Stimulated activated naive CD8-positive, alpha-beta T cell treated with anti-CD3 and anti-CD28 coated beads, Interleukin-15, Interleukin-2, amounts not matched to agents 100 U/mL and 50 U/mL, for 24 hours (primary cell): ENCODE data around the gene TAPBP.
"Not testable (repeated sequence)": the region's sequence is repeated elsewhere in the genome, so short reads cannot be mapped to it uniquely, and the experiment has no call there.

Experiments
- ATAC-seq: fragments of 150-1000 bp; cut with Tn5 transposase; one replicate; pipeline ENCODE4 v1.10.0; 2021
- DNase-seq: peaks from one replicate; pipeline ENCODE4 v3.0.0; 2021

TAPBP gene

DNA sequence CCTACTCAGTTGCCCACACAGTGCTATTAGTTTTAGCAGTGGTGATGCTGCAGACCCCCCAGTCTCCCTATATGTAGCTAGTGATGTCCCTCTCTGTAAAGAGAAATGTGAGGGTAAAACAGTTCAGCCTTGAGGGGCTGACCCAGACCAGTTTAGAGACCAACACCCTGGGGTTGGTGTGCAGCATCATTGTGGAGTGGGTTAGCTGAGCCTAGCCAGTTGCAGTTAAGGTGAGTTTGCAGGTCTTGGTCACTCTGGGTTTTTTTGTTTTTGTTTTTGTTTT is 37.4 kb downstream of the TAPBP start:
- ATAC-seq (no peak), DNase-seq (peak; percentile 37)

DNA sequence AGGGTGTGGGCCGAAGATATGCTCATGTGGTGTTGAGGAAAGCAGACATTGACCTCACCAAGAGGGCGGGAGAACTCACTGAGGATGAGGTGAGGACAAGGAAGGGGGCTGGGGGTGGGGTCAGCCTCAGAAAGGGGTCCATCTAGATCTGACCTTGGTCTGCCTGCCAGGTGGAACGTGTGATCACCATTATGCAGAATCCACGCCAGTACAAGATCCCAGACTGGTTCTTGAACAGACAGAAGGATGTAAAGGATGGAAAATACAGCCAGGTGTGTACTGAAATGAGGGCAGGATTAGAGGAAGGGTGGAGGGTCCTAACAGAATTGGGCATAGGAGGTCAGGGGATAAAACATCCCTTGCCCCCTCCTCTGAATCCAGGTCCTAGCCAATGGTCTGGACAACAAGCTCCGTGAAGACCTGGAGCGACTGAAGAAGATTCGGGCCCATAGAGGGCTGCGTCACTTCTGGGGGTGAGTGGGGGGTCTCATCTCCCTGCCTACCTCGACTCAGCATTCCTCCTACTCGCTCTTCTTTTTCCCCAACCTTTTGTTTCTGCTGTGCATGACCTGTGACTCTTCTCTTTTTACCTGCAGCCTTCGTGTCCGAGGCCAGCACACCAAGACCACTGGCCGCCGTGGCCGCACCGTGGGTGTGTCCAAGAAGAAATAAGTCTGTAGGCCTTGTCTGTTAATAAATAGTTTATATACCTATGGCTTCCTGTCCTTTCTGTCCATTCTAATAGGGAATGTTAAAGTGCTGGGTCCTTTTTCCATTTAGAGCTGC is 37.9 kb downstream of the TAPBP start:
- not testable (repeated sequence) for DNase-seq

DNA sequence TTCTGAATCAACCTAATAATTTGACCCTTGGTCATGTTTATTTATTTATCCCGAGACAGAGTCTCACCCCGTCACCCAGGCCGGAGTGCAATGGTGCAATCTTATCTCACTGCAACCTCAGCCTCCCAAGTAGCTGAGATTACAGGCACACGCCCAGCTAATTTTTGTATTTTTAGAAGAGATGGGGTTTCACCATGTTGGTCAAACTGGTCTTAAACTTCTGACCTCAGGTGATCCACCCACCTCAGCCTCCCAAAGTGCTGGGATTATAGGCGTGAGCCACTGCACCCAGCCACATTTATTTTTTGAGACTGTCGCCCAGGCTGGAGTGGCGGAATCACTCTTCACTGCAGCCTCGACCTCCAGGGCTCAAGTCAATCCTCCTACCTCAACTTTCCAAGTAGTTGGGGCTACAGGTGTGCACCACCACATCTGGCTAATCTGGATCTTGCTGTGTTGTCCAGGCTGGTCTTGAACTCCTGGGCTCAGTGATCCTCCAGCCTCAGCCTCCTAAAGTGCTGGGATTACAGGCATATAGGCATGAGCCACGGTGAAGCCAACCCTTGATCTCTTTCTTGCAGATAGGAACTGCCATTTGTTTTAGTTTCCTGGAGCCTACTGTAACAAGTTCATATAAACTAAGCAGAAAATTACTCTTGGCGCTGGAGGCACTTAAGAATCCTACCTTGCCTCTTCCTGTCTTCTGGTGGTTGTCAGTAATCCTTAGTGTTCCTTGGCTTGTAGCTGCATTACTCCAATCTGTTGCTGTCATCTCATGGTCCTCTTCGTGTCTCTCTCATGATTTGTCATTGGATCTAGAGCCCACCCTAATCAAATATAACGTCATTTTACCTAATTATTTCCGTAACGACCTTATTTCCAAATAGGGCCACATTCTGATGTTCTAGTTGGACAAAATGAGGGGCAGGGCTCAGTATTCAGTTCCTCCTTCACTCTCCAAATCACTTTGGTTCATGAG is 39.7 kb downstream of the TAPBP start:
- DNase-seq (no peak), ATAC-seq (no peak)

More for the DNA sequence above, 37.9 kb downstream of the TAPBP start:
- not testable (repeated sequence) for ATAC-seq

DNA sequence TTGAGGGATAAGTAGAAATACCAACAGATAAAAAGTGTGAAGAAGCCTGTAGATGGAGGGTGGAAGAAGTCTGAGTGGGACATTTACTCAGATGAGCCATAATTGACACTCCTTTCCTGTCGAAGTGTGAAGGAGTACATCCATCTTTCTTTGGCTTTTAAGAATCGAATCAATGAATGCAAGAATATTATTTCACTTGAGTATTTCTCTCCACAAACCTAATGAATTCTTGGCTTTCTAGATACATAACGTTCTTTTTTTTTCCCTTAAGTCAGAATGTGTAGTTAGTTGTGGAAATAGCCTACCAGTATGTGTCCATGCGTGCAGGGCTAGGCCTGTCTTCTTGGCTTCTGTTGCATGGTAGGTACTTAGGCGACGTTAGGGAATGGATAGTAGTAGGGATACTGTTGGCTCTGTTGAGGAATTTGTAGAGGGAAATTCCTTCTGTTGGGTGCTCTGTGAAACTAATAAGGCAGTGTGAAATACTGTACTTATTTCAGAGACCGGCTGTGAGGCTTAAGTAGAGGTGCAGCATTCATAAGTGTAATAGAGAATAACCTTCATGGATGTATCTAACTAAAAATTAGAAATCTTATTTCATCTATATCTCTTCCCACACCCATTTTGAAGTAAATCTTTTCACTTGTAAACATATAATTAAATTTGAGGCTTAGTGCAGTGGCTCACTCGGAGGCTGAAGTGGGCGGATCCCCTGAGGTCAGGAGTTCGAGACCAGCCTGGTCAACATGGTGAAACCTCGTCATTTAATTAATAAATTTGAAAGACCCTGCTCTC is 40.6 kb downstream of the TAPBP start:
- DNase-seq: no peak
- no peak for ATAC-seq

DNA sequence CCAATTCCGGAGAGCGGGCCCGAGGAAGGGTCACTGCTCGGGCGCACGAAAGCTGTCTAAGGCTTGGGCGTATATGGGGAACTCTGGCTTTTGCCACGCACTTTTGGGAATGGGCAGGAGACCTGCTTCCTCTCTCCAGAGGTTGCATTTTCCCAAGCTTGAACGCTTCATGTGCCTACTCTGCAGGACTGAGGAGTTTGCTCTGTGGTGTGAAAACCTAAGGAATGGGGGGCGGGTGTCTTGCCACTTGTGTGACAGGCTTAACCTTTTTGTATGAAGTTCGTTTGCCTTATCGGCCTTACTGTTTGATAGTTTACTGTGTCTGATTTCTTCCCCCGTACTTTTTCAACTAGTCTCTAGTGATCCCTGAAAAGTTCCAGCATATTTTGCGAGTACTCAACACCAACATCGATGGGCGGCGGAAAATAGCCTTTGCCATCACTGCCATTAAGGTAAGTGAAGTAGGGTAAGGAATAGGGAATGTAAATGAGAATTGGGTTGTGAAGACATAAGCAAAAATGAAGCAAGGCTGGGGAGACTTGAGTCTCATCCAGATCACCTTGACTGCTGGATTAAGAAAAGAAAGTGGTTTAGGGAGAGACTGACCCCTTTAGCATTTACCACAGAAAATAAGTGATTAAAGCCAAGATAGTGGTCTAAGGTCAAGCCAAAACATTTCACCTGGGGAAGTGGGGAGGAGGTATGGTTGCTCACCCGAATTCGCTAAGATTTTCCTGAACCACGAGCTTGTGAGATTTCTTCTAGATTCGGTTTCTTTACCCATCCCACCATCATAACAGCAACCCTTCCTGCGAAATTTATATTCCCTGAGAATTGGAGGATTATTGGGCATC is 41.4 kb downstream of the TAPBP start:
- ATAC-seq (peak; percentile 1), DNase-seq (no peak)

DNA sequence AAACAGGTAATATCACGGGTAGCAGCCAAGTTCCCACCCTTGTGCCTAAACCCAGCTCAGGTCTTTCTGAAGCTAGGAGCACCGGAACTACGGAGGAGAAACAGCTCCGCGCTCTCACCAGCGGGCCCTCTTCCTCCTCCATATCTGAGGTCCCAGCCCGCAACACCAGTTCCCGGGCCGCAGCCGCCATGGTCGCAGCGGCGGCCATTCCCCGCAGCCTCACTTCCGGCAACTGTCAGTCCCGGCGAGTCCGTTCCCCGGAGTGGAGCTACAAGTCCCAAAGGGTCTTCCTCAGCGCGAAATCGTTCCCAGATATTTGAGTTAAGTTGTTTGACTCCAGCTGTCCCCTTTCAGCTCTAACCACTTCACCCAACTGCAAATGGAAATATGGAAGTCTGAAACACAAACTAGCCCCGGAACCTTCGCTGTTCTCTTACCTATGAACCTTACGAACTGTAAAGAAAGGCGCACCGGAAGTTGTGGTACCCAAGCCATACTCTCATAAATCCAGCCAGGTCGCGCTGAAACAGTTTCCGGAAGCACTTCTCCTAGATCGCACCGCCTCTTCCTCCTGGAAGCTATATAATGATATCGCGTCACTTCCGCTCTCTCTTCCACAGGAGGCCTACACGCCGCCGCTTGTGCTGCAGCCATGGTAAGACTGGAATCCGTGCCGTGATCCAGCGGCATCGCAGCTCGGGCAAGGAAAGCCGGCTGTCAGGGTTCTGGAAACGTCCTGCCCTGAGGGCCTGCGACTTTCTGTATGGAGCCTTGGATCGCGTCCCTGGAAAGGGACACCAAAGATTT is 42.2 kb downstream of the TAPBP start, which contains the start of the genes RPS18 and VPS52:
Gene RPS18 (plus strand): TSS at position 608 of the 807 bp plus-strand sequence. CDS start 45 bp downstream, at position 653.
Gene VPS52 (minus strand): TSS at position 409 of the 807 bp plus-strand sequence. CDS start 201 bp downstream, at position 208.
- ATAC-seq: peak; percentile 84
- peak; percentile 87 for DNase-seq

DNA sequence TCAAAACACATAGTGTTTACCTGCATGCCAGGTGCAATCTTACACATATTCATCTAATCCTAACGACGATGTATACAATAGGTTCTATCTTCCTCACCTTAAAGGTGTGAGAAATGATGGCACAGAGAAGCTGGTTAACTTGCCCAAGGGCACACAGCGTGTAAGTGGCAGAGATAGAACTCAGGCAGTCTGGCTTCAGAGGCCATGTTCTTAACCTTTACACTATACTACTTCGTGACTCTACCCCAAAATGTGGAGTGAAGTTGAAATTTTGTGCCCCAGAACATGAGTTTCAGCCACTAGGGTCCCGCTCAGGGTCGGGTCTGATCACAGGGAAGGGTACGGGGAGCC is 42.8 kb downstream of the TAPBP start:
- DNase-seq (no peak), ATAC-seq (peak; percentile 7)

DNA sequence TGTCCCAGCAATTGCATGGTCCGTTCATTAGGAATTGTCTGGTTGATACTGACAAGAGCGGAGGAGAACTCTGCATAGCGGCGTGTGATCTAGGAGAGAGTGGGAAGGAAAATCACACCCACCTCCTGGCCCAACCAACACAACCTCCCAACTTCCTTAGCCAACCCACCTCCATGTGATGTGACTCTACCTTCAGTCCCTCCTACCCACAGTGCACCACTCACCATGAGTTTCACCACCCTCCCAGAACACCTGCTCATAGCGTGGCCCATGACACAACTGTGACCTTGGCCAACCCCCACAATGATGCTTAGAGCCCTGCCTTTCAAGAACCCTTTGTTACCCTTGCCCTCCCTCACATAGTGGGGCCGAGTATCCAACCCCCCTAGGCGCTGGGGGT is 49.9 kb downstream of the TAPBP start:
- ATAC-seq (peak; percentile 37), DNase-seq (no peak)

DNA sequence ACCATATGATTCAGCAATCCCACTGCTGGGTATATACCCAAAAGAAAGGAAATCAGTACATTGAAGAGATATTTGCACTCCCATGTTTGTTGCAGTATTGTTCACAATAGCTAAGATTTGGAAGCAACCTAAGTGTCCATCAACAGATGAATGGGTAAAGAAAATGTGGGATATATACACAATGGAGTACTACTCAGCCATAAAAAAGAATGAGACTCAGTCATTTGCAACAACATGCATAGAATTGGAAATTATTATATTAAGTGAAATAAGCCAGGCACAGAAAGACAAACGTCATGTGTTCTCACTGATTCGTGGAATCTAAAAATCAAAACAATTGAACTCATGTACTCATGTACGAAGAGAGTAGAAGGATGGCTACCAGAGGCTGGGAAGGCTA is 51.4 kb downstream of the TAPBP start:
- ATAC-seq, DNase-seq: not testable (repeated sequence)

DNA sequence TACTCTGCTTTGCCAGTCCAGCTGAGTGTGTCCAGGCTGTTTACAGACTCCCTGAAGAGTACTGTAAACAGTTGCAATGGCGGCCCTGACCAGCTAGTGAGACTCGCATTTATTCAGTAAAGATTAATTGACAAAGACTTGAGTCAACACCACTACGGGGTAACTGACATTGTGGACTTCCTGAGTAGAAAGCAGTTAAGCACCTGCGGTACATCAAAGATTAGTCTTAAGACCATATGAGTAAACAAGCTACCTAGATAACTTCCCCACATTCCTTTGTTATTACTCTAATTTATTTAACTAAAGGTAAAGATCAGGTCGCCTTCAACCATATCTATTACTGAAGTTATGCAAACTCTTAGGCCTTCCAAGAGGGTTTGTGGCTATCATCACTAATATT is 54.8 kb downstream of the TAPBP start:
- DNase-seq (no peak), ATAC-seq (no peak)

DNA sequence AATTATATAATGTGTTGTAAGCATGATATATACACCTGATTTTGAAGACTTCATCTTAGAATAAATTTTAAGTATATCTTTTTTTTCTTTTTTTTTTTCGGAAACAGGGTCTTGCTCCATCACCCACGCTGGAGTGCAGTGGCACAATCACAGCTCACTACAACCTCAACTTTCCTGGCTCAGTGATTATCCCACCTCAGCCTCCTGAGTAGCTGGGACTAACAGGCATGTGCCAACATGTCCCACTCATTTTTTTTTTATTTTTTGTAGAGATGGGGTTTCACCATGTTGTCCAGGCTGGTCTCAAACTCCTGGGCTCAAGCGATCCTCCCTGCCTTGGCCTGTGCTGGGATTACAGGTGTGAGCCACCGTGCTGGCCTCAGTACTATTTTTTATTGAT is 59.3 kb downstream of the TAPBP start:
- no peak for DNase-seq
- ATAC-seq: no peak

DNA sequence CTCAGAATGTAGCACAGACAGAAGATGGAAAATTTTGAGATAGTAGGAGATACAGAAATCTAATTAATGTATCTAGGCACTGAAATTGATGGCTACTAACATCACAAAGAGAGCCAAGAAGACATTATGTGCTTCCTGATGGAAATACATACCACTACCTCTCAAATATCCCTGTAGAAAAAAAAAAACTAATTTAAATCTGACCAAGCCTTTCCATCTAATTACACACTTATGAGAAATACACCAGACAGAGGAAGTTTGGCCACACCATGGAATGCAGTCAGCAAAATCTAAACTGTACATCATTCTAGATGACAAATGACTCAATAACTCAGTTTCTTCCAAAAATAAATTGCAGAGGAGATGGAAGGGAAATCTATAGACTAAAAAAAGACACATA is 61.1 kb downstream of the TAPBP start:
- no peak for DNase-seq
- ATAC-seq: no peak

DNA sequence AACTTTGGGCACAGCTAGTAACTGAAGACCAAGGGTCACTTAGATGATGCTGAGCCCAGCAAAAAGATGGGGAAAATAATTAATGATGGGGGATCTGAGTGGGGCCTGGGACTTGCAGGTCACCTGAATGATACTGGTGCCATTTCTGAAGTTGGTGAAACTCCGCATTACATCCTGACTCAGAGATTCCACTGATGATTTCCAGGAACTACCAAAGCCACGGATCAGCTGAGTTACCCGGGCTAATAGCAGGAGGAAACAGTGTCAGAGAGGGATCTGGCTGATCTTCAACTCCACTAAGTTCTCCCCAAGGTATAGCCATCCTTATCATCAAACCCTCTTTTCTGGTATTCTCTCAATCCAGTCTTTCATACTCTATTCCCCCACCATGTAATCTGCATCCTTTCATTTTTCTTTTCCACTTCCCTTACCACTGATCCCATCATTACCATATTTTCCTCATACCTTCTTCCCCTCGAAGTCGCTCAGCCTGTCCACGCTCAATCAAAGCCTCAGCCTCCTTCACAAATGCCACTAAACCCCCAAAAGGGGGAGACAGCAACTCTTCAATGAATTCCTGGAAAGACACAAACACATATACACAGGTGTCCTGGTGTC is 62.4 kb downstream of the TAPBP start:
- DNase-seq (no peak), ATAC-seq (no peak)

DNA sequence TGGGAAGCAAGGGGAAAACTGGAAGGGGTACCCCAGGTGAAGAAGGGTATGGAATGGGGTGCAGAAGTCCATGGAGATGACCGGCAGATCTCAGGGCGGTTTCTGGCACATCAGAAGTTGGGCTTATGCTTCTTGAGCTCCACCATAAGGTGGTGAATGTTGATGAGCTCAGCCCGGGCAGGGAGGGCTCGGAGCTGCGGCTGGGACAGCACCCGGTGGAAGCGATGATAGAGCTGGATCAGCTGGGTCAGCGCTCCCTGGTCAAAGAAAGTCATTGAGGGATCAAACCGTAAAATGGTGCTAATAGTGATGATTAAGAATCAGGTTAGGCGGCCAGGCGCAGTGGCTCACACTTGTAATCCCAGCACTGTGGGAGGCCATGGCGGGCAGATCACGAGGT is 63.1 kb downstream of the TAPBP start:
- no peak for ATAC-seq
- no peak for DNase-seq

DNA sequence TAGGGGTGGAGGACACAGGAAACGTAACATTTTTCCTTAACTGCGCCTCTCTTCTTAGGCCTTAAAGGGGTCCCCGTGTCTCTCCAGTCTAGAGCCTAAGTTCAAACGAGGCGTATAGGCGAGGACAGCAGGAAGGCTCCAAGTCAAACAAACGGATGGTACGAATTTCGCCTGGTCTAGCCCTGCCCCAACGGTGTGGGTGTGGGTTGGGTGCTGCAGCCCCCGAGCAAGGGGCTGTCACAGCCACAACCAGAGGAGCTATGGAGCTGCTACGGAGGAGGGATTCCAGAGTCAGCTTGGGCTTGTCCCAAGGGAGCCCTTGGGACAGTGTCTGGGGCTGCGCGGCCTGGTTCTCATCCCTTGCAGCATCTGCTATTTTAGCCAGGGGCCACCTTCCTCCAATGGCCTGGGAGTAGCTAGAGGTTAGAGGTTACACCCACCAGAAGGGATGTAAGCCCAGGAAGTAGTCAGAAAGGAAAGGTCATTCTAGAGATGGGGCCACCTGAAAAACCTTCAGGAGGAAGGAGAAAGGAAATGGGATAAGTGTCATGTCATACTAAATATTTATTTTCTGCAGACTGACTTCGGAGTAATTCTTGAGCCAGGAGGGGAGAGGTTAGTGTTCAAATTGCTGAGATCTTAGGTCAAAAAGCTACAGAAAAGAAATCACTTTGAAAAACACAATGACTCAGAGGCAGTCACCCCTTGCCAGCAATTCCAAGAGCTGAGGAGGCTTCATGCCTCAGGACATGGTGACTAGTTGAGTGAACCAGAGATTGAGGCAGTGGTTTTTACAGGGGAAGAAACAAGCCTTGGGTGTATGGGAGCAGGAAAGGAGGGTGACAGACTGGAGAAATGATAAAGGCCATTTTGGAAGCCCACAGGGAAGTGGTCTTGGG is 63.9 kb downstream of the TAPBP start:
- ATAC-seq (no peak), DNase-seq (no peak)
